Heart right ventricle (tissue), 16 donors: ENCODE data around the gene CHD3. TPM values are rescaled to one million over a fixed set of nuclear protein-coding genes. Genes with fewer than 3 reads are reported as not detected.

Source experiments
- ATAC-seq, 8 donors: fragments of 200-7000 bp; cut with Tn5 transposase; one replicate each; pipeline ENCODE4 v1.9.1; 2020; ENCODE audit warnings: mild to moderate bottlenecking in 8 of 8, moderate library complexity in 8 of 8, moderate number of reproducible peaks in 1 of 8
- DNase-seq, 2 donors: peaks; one replicate each; pipeline ENCODE4 v3.0.0-alpha.2; 2020
- H3K27ac ChIP-seq, 10 donors: fragments of 200-600 bp; sonication (generic) in 2 of 10; one replicate each; pipeline versions ENCODE4 v1.5.0 to v1.8.0; 2020 to 2022; ENCODE audit warnings: mild to moderate bottlenecking in 3 of 10
- H3K27me3 ChIP-seq, 7 donors: fragments of 200-600 bp; one replicate each; pipeline ENCODE4 v1.8.0; 2021 to 2022; ENCODE audit warnings: mild to moderate bottlenecking in 2 of 7
- H3K36me3 ChIP-seq, 9 donors: fragments of 200-600 bp; sonication (generic) in 1 of 9; one replicate each; pipeline versions ENCODE4 v1.5.0 to v1.8.0; 2020 to 2022; ENCODE audit warnings: mild to moderate bottlenecking in 2 of 9
- H3K4me1 ChIP-seq, 9 donors: fragments of 200-600 bp; sonication (generic) in 1 of 9; one replicate each; pipeline versions ENCODE4 v1.5.0 to v1.8.0; 2020 to 2022; ENCODE audit warnings: mild to moderate bottlenecking in 4 of 9
- H3K4me3 ChIP-seq, 10 donors: fragments of 200-600 bp; sonication (generic) in 2 of 10; one replicate each; pipeline versions ENCODE4 v1.5.0 to v1.8.0; 2020 to 2022; ENCODE audit warnings: mild to moderate bottlenecking in 7 of 10, moderate library complexity in 2 of 10
- H3K9me3 ChIP-seq, 11 donors: fragments of 200-600 bp in 10 of 11; sonication (generic) in 2 of 11; one replicate each; pipeline versions ENCODE4 v1.5.0 to v1.8.0; 2013 to 2022; ENCODE audit warnings: mild to moderate bottlenecking in 2 of 11, control low read depth in 1 of 11, moderate library complexity in 1 of 11
- WGBS, 2 donors: extraction: QIAGEN DNeasy Blood & Tissue Kit; methylation state at CpG; one replicate each; pipeline ENCODE4 v1.1.7; 2013; ENCODE audit warnings: inconsistent platforms in 1 of 2; 5-methylcytosine and 5-hydroxymethylcytosine counted together
- intact Hi-C, 10 donors: fragments of 100-400 bp; cut with DNase I; formaldehyde crosslinking; loops; one replicate each; pipeline versions ENCODE4 v1.11.1 to v1.14.2; 2022
- polyA plus RNA-seq, 2 donors: library from polyadenylated mRNA; stranded (reverse); fragments of 200-250 nt; gene quantifications; one replicate each; pipeline ENCODE4 v1.2.3, GENCODE V29; 2013
- total RNA-seq, 10 donors: library from RNA; stranded (reverse); fragmentation: NEBNext Ultra II Directional in 3 of 10; extraction: Animal tissue kit (Norgen Biotek cat#: 25700) in 3 of 10; gene quantifications; one replicate each; pipeline versions ENCODE4 v1.2.1 to v1.2.4, GENCODE V29; 2021 to 2023
- TF ChIP-seq, protein P1 (sequence below), 9 donors: fragments of 200-600 bp; sonication (generic) in 2 of 9; IDR thresholded peaks; one replicate each; pipeline versions ENCODE4 v1.5.0 to v1.8.0; 2021 to 2022; ENCODE audit warnings: antibody characterized with exemption in 9 of 9, mild to moderate bottlenecking in 5 of 9, moderate library complexity in 1 of 9
- donor health status: Arrhythmogenic right ventricular cardiomyopathy.
- donor health status: ischemic (EF 13 %, LVEDD 7.1; RV severe dilation, severe dysfunction).
- donor health status: healthy with polysubstance abuse.
- donor health status: DM: no; HTN: yes; CAD: no.
- donor health status: DM: no; HTN: no; CAD: no.
- donor health status: ischemic (EF 25% LVEDD 6.9; RV normal size, moderate dysfunction).
- donor health status: ischemic (EF 25% LVEDD 5.7; RV mildly dilated, moderate dysfunction).
- donor health status: healthy.
- donor health status: DM: yes; HTN: yes; CAD: no.
- donor health status: Ischemic cardiomyopathy.
- donor health status: ischemic (EF 35%, LVEDD 5.7; RV mildly dilated, moderate dysfunction).
- donor health status: nonischemic (EF 11% LVEDD 7.7; RV severe dilation, severe dysfunction).
- donor health status: DM: yes; HTN: yes; CAD: no.
- donor health status: PGD.
- donor health status: ischemic (EF 29% LVEDD 5.4; RV normal size, mild dysfunction).
- donor health status: nonischemic (EF 23%, LVEDD 6.1; RV moderate dilation, normal function).

CHD3 gene
- total and polyA plus RNA-seq, 12 donors = 8.2 to 29.0 (median 11.1) TPM

DNA sequence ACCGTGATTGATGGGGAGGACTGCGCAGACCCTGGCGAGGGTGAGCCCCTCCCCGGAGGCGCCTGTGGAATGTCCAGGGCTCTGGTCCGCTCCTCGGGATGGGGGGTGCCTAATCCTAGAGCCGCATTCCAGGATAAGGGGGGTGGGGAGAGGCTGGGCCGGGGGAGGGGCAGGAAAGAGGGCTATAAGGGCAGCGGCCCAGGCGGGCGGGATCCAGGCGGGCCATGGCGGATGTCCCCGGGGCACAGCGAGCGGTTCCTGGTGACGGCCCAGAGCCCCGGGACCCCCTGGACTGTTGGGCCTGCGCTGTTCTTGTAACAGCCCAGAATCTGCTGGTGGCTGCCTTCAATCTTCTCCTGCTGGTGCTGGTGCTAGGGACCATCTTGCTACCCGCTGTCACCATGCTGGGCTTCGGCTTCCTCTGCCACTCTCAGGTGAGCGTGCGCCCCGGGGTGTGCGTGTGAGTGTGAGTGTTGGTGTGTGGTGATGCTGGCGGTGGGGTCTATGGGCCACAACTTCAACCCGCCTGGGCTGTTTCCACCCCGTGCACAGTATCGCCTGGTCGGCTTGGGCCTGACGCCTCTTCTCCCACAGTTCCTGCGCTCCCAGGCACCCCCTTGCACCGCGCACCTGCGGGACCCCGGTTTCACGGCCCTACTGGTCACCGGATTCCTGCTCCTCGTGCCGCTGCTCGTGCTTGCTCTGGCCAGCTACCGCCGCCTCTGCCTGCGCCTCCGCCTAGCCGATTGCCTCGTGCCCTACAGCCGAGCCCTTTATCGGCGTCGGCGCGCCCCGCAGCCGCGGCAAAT is 33.5 kb upstream of the CHD3 start, which contains the start of gene TMEM88:
Gene TMEM88 (plus strand): TSS at position 216 of the 809 bp plus-strand sequence. CDS start 9 bp downstream, at position 225.
- TF ChIP-seq, protein P1, sequence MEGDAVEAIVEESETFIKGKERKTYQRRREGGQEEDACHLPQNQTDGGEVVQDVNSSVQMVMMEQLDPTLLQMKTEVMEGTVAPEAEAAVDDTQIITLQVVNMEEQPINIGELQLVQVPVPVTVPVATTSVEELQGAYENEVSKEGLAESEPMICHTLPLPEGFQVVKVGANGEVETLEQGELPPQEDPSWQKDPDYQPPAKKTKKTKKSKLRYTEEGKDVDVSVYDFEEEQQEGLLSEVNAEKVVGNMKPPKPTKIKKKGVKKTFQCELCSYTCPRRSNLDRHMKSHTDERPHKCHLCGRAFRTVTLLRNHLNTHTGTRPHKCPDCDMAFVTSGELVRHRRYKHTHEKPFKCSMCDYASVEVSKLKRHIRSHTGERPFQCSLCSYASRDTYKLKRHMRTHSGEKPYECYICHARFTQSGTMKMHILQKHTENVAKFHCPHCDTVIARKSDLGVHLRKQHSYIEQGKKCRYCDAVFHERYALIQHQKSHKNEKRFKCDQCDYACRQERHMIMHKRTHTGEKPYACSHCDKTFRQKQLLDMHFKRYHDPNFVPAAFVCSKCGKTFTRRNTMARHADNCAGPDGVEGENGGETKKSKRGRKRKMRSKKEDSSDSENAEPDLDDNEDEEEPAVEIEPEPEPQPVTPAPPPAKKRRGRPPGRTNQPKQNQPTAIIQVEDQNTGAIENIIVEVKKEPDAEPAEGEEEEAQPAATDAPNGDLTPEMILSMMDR (IDR thresholded peaks at IDR 0.05) = no peak
- intact Hi-C loops = loop anchor here in 6 of 10 donors (5.0 to 10.0 kb wide), 5 partner anchors 33 to 300 kb away; partner anchors contain the start of genes PER1 (in 1 of the 6) and RNF227 (in 1 of the 6)
- H3K4me1 ChIP-seq = peaks cover 3 to 65% (median 44%) of the 10 kb centered on the region in 9 donors

DNA sequence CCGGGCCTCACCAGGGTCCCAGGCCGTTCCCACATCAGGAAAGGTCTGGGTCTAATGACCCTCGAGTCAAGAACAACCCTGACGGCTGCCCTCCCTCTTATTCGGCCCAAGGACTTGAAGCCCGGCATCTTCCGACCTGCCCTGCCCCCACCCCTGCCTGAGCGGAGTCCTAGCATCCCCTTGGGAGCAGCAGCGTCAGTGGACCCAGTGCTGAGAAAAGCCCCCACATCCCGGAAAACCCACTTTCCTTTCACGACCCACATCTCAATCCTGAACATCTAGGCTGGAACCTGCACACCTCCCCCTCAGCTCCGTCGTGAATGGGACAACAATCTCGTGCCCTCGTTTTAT is 33.0 kb upstream of the CHD3 start:
- WGBS, 2 donors = 22 to 30% methylated on average over 15 of the region's 15 CpGs

More for the DNA sequence above, 33.5 kb upstream of the CHD3 start, which contains the start of gene TMEM88:
- Histone ChIP-seq H3K27me3 (no peaks in the 10 kb centered on the region), H3K9me3 (no peaks in the 10 kb centered on the region), H3K27ac (peak within 1 kb of the TSS; percentile 82 to 98 (median 93)), H3K4me3 (peak within 1 kb of the TSS; percentile 35 to 72 (median 68)), H3K36me3 (peaks cover 0 to 58% (median 29%) of the 10 kb centered on the region in 9 donors)
- ATAC-seq (no peak), DNase-seq (peak; percentile 53 to 57)
- 36 to 43% methylated on average over 57 of the region's 57 CpGs for WGBS, 2 donors

DNA sequence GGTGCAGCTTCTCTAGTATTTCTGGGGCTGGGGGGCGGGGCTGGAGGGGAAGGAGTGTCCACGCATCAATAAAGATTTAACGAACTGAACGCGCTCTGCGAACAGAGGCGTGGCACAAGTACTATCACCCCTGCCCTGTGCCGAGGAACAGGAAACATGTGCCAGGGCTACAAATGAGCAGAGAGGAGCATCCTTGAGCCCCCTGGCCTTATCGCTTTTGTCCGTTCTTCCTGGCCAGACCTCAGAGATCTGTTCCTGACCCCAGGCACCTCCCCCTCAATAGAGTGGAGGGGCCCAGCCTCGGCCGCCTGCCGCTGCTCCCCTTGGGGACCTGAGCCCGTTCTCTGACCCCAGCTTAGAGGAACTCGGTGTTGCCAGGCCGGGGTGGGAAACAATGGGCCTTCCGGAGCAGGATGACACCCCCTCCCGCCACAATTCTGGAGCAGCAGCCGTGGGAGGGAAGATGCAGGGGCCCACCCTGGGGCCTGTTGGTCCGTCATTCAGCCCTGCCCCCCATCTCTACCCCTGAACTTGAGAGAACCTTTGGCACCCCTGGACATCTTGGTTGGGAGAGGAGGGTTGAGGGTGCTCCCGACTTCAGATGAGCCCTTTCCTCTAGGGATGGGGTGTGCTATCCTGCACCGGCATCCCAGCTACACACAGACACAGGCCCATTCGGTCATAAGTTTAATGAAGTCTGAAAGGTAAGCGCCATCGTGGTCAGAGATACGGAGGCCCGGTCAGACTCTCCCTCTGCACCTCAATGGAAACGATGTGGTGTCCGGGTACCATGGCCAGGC is 32.4 kb upstream of the CHD3 start:
- Histone ChIP-seq H3K27me3 (no peaks in the 10 kb centered on the region), H3K27ac (peak overlapping the region; percentile 82 to 98 (median 93)), H3K4me3 (peak overlapping the region; percentile 60 to 72 (median 68)), H3K4me1 (peaks cover 3 to 62% (median 44%) of the 10 kb centered on the region in 9 donors), H3K36me3 (peaks cover 0 to 57% (median 18%) of the 10 kb centered on the region in 9 donors), H3K9me3 (no peaks in the 10 kb centered on the region)
- 13 to 19% methylated on average over 29 of the region's 29 CpGs for WGBS, 2 donors
- intact Hi-C loops = loop anchor here in 8 of 10 donors (2.0 to 10.0 kb wide), 7 partner anchors 13 to 299 kb away; partner anchors contain the start of genes KDM6B (in 3 of the 8), PER1 (in 1 of the 8) and RNF227 (in 1 of the 8)
- DNase-seq (peak; percentile 77 to 88), ATAC-seq (peak; percentile 3 to 43 (median 28))
- TF ChIP-seq, protein P1 (IDR thresholded peaks at IDR 0.05) = no peak

More for the DNA sequence above, 33.0 kb upstream of the CHD3 start:
- Histone ChIP-seq H3K4me3 (peak overlapping the region; percentile 35 to 72 (median 68)), H3K36me3 (peaks cover 0 to 58% (median 24%) of the 10 kb centered on the region in 9 donors), H3K27me3 (no peaks in the 10 kb centered on the region), H3K27ac (peak overlapping the region; percentile 82 to 98 (median 93)), H3K9me3 (no peaks in the 10 kb centered on the region), H3K4me1 (peaks cover 3 to 65% (median 44%) of the 10 kb centered on the region in 9 donors)
- no peak for ATAC-seq
- TF ChIP-seq, protein P1 (IDR thresholded peaks at IDR 0.05) = no peak
- peak; percentile 42 to 55 for DNase-seq
- intact Hi-C loops = loop anchor here in 8 of 10 donors (2.0 to 10.0 kb wide), 7 partner anchors 13 to 299 kb away; partner anchors contain the start of genes KDM6B (in 3 of the 8), PER1 (in 1 of the 8) and RNF227 (in 1 of the 8)
